ENCODE measurements around the gene KIN.

DNA sequence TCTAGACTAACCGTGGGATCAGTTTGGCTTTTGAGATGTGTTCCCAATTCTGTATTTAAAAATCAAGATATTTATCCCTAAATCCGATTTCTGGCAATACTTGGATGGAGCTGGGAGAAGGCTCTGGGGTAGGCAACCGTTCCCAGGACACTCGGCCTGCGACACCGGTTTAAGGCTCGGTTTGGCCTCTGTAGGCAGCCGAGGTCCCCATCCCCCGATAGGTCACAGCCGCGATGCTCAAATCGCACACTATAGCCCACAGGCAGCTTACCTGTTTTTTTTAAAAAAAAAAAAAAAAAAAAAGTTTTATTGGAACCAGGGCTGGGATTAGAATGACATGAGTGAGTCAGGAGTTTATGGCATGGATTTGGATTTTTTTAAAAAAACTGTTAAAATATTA lies 29.8 kb upstream of the KIN start:
- TF ChIP-seq, protein P1, sequence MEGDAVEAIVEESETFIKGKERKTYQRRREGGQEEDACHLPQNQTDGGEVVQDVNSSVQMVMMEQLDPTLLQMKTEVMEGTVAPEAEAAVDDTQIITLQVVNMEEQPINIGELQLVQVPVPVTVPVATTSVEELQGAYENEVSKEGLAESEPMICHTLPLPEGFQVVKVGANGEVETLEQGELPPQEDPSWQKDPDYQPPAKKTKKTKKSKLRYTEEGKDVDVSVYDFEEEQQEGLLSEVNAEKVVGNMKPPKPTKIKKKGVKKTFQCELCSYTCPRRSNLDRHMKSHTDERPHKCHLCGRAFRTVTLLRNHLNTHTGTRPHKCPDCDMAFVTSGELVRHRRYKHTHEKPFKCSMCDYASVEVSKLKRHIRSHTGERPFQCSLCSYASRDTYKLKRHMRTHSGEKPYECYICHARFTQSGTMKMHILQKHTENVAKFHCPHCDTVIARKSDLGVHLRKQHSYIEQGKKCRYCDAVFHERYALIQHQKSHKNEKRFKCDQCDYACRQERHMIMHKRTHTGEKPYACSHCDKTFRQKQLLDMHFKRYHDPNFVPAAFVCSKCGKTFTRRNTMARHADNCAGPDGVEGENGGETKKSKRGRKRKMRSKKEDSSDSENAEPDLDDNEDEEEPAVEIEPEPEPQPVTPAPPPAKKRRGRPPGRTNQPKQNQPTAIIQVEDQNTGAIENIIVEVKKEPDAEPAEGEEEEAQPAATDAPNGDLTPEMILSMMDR (conservative IDR thresholded peaks at IDR 0.05; ENCODE audit: low read depth in 2 of 2): no peak
- TF ChIP-seq POLR2AphosphoS5 (IDR thresholded peaks at IDR 0.05; ENCODE audit: low read depth) (no peak), EZH2 (IDR thresholded peaks at IDR 0.05; ENCODE audit: low read depth, unreplicated experiment) (no peak), STAT1 (IDR thresholded peaks at IDR 0.05; ENCODE audit: unreplicated experiment) (no peak), EZH2phosphoT487 (IDR thresholded peaks at IDR 0.05; ENCODE audit: unreplicated experiment) (no peak), CREB1 (CRISPR knock-in tag; IDR thresholded peaks at IDR 0.05; ENCODE audit: low read depth) (no peak), JUNB (IDR thresholded peaks at IDR 0.05; ENCODE audit: unreplicated experiment) (no peak), NANOG (IDR thresholded peaks at IDR 0.05; ENCODE audit: borderline replicate concordance) (no peak)
- TF ChIP-seq, protein P2, sequence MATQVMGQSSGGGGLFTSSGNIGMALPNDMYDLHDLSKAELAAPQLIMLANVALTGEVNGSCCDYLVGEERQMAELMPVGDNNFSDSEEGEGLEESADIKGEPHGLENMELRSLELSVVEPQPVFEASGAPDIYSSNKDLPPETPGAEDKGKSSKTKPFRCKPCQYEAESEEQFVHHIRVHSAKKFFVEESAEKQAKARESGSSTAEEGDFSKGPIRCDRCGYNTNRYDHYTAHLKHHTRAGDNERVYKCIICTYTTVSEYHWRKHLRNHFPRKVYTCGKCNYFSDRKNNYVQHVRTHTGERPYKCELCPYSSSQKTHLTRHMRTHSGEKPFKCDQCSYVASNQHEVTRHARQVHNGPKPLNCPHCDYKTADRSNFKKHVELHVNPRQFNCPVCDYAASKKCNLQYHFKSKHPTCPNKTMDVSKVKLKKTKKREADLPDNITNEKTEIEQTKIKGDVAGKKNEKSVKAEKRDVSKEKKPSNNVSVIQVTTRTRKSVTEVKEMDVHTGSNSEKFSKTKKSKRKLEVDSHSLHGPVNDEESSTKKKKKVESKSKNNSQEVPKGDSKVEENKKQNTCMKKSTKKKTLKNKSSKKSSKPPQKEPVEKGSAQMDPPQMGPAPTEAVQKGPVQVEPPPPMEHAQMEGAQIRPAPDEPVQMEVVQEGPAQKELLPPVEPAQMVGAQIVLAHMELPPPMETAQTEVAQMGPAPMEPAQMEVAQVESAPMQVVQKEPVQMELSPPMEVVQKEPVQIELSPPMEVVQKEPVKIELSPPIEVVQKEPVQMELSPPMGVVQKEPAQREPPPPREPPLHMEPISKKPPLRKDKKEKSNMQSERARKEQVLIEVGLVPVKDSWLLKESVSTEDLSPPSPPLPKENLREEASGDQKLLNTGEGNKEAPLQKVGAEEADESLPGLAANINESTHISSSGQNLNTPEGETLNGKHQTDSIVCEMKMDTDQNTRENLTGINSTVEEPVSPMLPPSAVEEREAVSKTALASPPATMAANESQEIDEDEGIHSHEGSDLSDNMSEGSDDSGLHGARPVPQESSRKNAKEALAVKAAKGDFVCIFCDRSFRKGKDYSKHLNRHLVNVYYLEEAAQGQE (IDR thresholded peaks at IDR 0.05; ENCODE audit: unreplicated experiment): no peak
- TF ChIP-seq, protein P3, sequence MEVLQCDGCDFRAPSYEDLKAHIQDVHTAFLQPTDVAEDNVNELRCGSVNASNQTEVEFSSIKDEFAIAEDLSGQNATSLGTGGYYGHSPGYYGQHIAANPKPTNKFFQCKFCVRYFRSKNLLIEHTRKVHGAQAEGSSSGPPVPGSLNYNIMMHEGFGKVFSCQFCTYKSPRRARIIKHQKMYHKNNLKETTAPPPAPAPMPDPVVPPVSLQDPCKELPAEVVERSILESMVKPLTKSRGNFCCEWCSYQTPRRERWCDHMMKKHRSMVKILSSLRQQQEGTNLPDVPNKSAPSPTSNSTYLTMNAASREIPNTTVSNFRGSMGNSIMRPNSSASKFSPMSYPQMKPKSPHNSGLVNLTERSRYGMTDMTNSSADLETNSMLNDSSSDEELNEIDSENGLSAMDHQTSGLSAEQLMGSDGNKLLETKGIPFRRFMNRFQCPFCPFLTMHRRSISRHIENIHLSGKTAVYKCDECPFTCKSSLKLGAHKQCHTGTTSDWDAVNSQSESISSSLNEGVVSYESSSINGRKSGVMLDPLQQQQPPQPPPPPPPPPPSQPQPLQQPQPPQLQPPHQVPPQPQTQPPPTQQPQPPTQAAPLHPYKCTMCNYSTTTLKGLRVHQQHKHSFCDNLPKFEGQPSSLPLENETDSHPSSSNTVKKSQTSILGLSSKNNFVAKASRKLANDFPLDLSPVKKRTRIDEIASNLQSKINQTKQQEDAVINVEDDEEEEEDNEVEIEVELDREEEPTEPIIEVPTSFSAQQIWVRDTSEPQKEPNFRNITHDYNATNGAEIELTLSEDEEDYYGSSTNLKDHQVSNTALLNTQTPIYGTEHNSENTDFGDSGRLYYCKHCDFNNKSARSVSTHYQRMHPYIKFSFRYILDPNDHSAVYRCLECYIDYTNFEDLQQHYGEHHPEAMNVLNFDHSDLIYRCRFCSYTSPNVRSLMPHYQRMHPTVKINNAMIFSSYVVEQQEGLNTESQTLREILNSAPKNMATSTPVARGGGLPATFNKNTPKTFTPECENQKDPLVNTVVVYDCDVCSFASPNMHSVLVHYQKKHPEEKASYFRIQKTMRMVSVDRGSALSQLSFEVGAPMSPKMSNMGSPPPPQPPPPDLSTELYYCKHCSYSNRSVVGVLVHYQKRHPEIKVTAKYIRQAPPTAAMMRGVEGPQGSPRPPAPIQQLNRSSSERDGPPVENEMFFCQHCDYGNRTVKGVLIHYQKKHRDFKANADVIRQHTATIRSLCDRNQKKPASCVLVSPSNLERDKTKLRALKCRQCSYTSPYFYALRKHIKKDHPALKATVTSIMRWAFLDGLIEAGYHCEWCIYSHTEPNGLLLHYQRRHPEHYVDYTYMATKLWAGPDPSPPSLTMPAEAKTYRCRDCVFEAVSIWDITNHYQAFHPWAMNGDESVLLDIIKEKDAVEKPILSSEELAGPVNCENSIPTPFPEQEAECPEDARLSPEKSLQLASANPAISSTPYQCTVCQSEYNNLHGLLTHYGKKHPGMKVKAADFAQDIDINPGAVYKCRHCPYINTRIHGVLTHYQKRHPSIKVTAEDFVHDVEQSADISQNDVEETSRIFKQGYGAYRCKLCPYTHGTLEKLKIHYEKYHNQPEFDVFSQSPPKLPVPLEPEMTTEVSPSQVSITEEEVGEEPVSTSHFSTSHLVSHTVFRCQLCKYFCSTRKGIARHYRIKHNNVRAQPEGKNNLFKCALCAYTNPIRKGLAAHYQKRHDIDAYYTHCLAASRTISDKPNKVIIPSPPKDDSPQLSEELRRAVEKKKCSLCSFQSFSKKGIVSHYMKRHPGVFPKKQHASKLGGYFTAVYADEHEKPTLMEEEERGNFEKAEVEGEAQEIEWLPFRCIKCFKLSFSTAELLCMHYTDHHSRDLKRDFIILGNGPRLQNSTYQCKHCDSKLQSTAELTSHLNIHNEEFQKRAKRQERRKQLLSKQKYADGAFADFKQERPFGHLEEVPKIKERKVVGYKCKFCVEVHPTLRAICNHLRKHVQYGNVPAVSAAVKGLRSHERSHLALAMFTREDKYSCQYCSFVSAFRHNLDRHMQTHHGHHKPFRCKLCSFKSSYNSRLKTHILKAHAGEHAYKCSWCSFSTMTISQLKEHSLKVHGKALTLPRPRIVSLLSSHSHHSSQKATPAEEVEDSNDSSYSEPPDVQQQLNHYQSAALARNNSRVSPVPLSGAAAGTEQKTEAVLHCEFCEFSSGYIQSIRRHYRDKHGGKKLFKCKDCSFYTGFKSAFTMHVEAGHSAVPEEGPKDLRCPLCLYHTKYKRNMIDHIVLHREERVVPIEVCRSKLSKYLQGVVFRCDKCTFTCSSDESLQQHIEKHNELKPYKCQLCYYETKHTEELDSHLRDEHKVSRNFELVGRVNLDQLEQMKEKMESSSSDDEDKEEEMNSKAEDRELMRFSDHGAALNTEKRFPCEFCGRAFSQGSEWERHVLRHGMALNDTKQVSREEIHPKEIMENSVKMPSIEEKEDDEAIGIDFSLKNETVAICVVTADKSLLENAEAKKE (CRISPR knock-in tag; IDR thresholded peaks at IDR 0.05): no peak

Data from GM23338 (cell line).